HG03571 (cell line): ENCODE results near the gene FHL3.

ENCODE experiments used
- ATAC-seq: cut with Tn5 transposase; IDR thresholded peaks from one replicate; pipeline ENCODE4 v1.9.1; 2021; ENCODE audit not compliant: unreplicated experiment

The FHL3 gene

GRCh38 chr1:38014724-38015424, 9.6 kb upstream of the FHL3 start:
- no peak for ATAC-seq

- no peak for ATAC-seq
Observed at GRCh38 chr1:38014171-38014570, 8.9 kb upstream of the FHL3 start.

- ATAC-seq, result no peak
Observed at GRCh38 chr1:38013227-38013622, 7.9 kb upstream of the FHL3 start.

GRCh38 chr1:38012363-38013226, 7.3 kb upstream of the FHL3 start, which contains the start of gene UTP11:
UTP11 (plus strand) TSS chr1:38012734; CDS start chr1:38012803, 69 bp downstream.
- ATAC-seq, result peak; percentile 93

GRCh38 chr1:38009841-38010180, 4.5 kb upstream of the FHL3 start:
- ATAC-seq, result no peak

- ATAC-seq, result no peak
Observed at GRCh38 chr1:38009088-38009840, 4.0 kb upstream of the FHL3 start.

GRCh38 chr1:38006008-38006828, 904 bp upstream of the FHL3 start:
- ATAC-seq, result no peak

- no peak for ATAC-seq
Observed at GRCh38 chr1:38004284-38005108, 818 bp downstream of the FHL3 start.

- no peak for ATAC-seq
Observed at GRCh38 chr1:38003261-38004250, 1.8 kb downstream of the FHL3 start.

- ATAC-seq, result no peak
Observed at GRCh38 chr1:38000529-38001455, 4.5 kb downstream of the FHL3 start.

- ATAC-seq, result no peak
Observed at GRCh38 chr1:38000233-38000528, 5.1 kb downstream of the FHL3 start.

- no peak for ATAC-seq
Observed at GRCh38 chr1:37999430-38000232, 5.7 kb downstream of the FHL3 start.

- ATAC-seq, result no peak
Observed at GRCh38 chr1:37998913-37999429, 6.3 kb downstream of the FHL3 start.

- no peak for ATAC-seq
Observed at GRCh38 chr1:37998089-37998808, 7.1 kb downstream of the FHL3 start.

- no peak for ATAC-seq
Observed at GRCh38 chr1:37997256-37998088, 7.8 kb downstream of the FHL3 start.
